GM18861 (cell line): ENCODE measurements around the gene SGMS1.

Experiments used
- ATAC-seq: cut with Tn5 transposase; IDR thresholded peaks from one replicate; pipeline ENCODE4 v1.9.1; 2021; ENCODE audit not compliant: unreplicated experiment

Gene SGMS1

GRCh38 chr10:50636618-50637579 is 13.1 kb upstream of the SGMS1 start:
- peak; percentile 77 for ATAC-seq

DNA sequence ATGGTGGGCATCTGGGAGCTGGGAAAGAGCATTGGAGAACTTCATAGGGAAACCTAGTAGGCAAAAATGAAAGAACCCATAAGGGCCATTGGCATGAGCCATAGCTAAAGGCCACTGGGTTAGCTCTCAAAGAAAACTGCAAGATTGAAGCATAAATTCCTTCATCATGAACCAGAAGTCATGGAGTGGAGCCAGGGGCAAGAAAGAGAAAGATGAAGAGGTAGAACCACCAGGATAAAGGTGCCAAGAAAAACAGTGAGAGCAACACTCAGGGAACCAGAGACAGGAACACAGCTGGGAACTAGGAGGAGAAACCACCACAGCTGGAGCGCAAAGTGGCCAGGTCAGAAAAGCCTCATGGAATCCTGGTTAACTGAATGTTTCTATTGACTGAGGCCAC is 11.5 kb upstream of the SGMS1 start:
- ATAC-seq: no peak

GRCh38 chr10:50634479-50634878 is 10.7 kb upstream of the SGMS1 start:
- no peak for ATAC-seq

- ATAC-seq: no peak
Observed at GRCh38 chr10:50631052-50631451, 7.3 kb upstream of the SGMS1 start.

DNA sequence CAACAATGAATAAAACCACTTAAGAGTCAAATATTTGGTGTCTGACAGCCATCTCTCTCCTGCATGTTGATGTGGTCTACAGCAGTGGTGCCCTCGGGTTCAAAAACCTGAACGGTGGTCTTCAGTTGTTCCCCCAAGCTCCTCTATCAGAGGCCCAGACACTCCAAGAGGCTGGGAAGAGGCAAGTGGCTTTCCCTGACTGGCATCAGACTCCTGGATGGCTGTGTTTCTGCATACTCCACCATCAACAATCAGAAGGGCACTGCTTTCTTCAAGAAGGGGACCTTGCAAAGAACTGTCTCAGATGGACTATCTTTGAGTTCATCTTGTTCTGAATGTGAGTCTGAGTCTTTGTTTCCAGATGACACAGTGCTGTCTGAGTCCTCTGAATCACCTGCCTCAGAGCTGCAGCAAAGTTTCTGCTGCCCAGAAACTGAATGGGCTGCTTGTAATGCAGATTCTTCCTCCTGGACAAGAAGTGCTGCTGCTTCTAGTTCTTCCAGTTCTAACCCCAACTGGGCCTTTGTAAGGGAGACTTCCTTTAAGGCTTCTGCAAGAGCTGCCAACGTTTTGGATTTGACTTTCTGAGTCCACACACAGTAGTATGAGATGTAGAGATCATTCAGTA is 5.9 kb upstream of the SGMS1 start:
- no peak for ATAC-seq

GRCh38 chr10:50627896-50628295 is 4.1 kb upstream of the SGMS1 start:
- ATAC-seq: no peak

- ATAC-seq: no peak
Observed at GRCh38 chr10:50627443-50627842, 3.7 kb upstream of the SGMS1 start.

- ATAC-seq: no peak
Observed at GRCh38 chr10:50625649-50626132, 1.9 kb upstream of the SGMS1 start.

- peak; percentile 35 for ATAC-seq
Observed at GRCh38 chr10:50624866-50625501, 1.2 kb upstream of the SGMS1 start.

DNA sequence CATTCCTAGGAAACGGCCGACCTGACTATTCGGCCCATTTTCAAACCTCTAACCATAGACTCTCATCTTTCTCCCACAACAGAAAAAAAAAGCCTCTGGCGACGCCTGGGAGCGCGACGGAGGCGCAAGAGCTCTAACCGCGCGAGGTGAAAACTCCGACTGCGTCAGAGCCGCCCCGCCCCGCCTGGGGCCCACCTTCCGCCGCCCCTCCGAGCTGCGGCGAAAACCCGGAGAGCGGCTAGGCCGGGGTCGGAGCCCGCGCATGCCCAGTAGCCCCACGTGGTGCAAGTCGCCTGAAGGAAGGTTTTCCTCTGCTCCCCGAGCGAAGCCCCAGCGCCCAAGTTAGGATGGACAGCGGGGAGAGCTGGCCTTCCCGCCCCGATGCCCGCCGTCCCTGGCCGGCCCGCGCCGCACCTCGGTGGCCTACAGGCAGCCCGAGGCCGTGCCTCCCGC is 683 bp upstream of the SGMS1 start:
- ATAC-seq: peak; percentile 39

DNA sequence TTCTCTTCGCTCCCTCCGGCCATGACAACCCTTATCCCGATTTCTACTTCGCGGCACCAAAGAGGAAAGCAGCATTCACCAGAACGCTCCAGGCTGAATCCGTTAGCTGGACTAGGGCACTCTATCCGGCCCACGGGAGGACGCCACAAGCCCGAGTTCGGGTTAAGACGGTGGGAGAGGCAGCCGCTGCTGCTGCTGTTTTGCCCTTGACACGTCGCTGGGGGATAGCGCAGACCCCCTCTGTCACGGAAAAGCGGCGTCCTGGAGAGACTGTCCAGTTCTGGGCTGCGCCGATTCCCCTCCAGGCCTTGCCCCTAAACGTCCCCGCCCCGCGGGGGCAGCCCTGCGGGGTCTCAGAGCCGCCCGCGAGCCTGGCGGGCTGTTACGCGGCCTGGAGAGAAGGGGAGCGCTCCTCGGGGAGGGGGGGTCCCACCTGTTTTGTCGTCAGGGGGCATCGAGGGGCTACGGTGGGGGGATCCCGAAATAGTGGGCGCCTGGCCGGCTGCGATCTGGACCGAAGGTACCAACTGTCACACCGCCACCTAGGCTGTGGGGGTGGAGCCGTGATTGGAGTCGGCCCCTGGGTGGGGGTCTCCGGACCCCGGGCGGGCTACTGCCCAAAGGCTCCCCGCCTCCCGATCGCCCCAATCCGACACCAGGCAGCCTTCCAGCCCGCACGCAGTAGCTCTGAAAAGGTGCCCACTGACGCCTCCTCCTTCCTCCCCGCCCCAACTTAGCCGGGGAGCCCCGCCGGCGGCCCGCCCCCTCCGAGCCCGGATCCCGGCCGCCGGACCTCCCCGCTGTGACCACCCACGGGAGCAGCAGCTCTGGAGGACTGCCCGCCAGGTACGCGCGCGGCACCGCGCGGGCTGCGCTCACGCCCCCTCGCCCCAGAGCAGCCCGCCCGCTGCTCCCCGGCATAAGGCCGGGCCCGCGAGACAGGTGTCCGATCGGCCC is 772 bp downstream of the SGMS1 start:
- peak; percentile 1 for ATAC-seq

DNA sequence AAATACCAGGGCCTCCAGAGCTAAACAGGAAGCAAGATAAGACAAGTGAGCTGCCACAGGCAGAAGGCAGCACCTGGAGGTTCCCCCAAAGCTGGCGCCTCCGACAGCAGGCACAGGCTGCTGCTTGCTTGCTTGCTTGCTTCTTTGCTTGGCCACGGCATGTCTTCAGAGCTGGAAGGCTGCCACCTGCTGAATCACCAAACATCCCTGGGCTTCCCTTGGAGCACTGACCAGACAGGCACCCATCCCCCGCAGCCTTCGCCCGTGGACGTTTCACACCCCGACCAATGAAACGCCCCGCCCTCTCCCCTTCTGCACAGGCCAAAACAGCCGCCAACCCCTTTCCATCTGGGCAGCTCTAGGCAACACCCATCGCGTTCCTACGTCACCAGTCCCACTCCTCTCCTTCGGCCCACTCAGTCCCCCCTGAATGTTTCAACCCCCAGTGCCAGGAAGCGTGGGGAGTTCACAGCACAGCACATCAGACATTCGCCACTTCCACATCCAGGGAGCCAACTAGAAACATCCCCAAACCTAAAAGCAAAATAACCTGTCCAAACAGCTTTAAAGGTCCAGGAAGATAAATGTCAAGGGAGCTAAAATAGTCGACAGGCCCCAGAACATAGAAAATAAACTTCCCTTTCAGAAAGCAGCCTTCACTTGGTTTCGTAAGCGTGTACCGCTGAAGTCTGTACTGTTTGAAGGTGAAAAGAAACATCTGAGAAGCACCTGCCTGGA is 1.6 kb downstream of the SGMS1 start:
- ATAC-seq: peak; percentile 27

- no peak for ATAC-seq
Observed at GRCh38 chr10:50620899-50621298, 2.9 kb downstream of the SGMS1 start.

DNA sequence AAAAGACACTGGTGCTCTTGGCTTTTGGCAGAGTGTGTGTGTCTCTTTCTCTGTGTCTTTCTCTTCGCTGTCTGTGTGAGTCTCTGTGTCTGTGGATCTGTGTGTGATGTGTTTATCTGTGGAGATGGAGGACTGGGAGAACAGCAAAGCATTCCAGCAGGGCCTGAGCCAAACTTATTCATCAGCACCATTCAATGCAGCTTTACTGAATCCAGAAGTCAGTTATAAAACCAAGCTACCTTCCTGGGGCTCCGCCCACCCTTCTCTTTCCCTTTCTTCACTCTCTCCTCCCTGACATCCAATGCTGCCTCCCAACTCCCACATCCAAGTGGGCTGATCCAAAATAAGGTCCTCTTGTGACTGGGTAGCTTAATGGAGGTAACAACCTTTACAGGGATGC is 3.9 kb downstream of the SGMS1 start:
- no peak for ATAC-seq

- no peak for ATAC-seq
Observed at GRCh38 chr10:50619166-50619565, 4.6 kb downstream of the SGMS1 start.

GRCh38 chr10:50618624-50619023 is 5.1 kb downstream of the SGMS1 start:
- no peak for ATAC-seq

GRCh38 chr10:50615658-50616057 is 8.1 kb downstream of the SGMS1 start:
- no peak for ATAC-seq

GRCh38 chr10:50614444-50615137 is 9.2 kb downstream of the SGMS1 start:
- peak; percentile 58 for ATAC-seq
